ENCODE measurements around the gene WWTR1.

DNA sequence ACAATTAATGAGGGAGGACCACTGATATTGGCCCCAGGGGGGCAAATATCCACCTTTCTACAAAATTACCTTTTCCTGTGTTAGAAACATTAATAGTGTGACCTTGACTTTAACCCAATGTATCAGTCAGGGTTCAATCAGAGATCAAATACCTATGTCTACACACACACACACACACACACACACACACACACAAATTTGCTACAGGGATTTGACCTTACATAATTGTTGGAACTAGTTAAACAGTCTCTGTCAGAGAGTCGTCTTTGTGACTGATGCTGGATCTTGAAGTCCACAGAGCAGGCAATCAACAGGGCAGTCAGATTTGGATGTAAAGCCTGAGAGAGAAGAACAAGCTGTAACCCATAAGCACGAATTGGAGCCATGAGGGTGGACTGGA lies 150.9 kb downstream of the WWTR1 start:
- TF ChIP-seq CTCF (conservative IDR thresholded peaks at IDR 0.05; ENCODE audit: low read depth, low read length) = no peak
- no peak for TF ChIP-seq RFX5 (IDR thresholded peaks at IDR 0.05; ENCODE audit: low read depth, low read length)
- TF ChIP-seq BHLHE40 (IDR thresholded peaks at IDR 0.05; ENCODE audit: low read depth, low read length) = no peak
- no peak for TF ChIP-seq POLR2A (IDR thresholded peaks at IDR 0.05; ENCODE audit: low read depth, low read length)
- TF ChIP-seq CEBPB (IDR thresholded peaks at IDR 0.05; ENCODE audit: low read depth, low read length) = no peak

Measured in IMR-90 (cell line).